Activated T-helper 1 cell treated with anti-CD3 and anti-CD28 coated beads, Interleukin-12 subunit alpha, Interleukin-12 subunit beta, Interleukin-2, Interleukin-4 antibody, amounts not matched to agents 30 ng/mL and 10 ng/mL and 1 ng/mL, durations not matched to agents 14 hours and 24 hours and 36 hours (primary cell): ENCODE results near the gene TMEM233. TPM values are rescaled to one million over a fixed set of nuclear protein-coding genes. Genes with fewer than 3 reads are reported as not detected.

ENCODE experiments used
- DNase-seq: peaks from one replicate; pipeline ENCODE4 v3.0.0; 2021; ENCODE audit warnings: low spot score
- H3K27ac Mint-ChIP-seq: one replicate; pipeline ENCODE4 v1.8.0; 2021; ENCODE audit warnings: mild to moderate bottlenecking, mixed read lengths
- H3K27me3 Mint-ChIP-seq: one replicate; pipeline ENCODE4 v1.8.0; 2022; ENCODE audit warnings: mild to moderate bottlenecking, moderate library complexity, mixed read lengths; ENCODE audit not compliant: insufficient read depth
- H3K36me3 Mint-ChIP-seq: one replicate; pipeline ENCODE4 v1.8.0; 2021; ENCODE audit warnings: low read depth, mixed read lengths
- H3K4me1 Mint-ChIP-seq: one replicate; pipeline ENCODE4 v1.8.0; 2021; ENCODE audit warnings: low read depth, mixed read lengths
- H3K4me3 Mint-ChIP-seq: one replicate; pipeline ENCODE4 v1.8.0; 2021; ENCODE audit warnings: mild to moderate bottlenecking, moderate library complexity, mixed read lengths
- H3K9me3 Mint-ChIP-seq: one replicate; pipeline ENCODE4 v1.8.0; 2021; ENCODE audit warnings: mixed read lengths
- intact Hi-C: fragments of 100-400 bp; cut with micrococcal nuclease; formaldehyde crosslinking; loops from one replicate; pipeline ENCODE4 v1.15.1; 2024
- total RNA-seq: library from RNA; stranded (reverse); gene quantifications from 2 replicates; pipeline ENCODE4 v1.2.3, GENCODE V29; 2022

TMEM233 gene
- total RNA-seq, 1 donor from 2014 or later, result not detected

GRCh38 chr12:119666900-119667576, 73.5 kb downstream of the TMEM233 start:
- intact Hi-C loops, result loop anchor here (1.0 to 5.0 kb wide), 4 partner anchors 210 to 1295 kb away; partner anchors contain the start of genes CIT and TAOK3
- DNase-seq, result no peak
- Mint-ChIP-seq H3K27me3 (peaks cover 5% of the 10 kb centered on the region), H3K36me3 (peaks cover 25% of the 10 kb centered on the region), H3K4me3 (peak overlapping the region; percentile 95), H3K9me3 (no peaks in the 10 kb centered on the region), H3K4me1 (peaks cover 42% of the 10 kb centered on the region), H3K27ac (peak overlapping the region; percentile 81)

DNA sequence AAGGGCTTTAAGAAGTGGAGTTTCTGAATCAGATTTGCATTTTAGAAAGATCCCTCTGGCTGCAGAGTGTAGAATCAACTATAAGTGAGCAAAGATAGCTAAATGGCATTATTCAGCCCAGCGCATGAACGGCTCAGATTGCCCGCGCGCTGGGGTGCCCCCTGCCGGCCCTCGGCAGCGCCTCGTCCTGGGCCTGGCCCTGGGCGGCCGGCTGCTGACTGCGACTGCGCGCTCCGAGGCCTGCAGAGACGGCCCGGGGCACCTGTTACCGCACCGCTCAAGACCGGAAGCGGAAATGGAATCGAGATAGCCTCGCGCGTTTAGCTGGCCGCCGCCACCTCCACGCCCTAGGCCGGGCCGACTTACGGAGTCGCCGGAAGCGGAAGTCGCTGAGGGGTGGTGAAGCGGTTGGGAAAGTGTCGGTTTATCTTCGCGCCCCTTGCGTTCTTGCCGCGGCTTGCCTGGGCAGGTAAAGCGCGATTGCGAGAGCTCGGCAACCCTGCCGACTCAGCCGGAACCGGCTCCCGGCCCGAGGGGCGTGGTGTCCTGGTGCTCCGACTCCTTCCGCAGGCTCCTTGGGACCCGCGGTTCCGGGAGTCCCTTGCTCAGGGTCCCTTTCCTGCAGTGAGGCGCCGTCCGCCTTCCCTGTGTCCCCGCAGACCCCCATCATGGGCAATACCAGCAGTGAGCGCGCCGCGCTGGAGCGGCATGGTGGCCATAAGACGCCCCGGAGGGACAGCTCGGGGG, 74.2 kb downstream of the TMEM233 start, which contains the start of gene PRKAB1:
TSS of gene PRKAB1 (plus strand) at position 557 of the 747 bp plus-strand sequence. CDS start at position 669, 112 bp downstream.
- peak within 1 kb of the TSS; percentile 95 for H3K4me3 Mint-ChIP-seq
- peaks cover 49% of the 10 kb centered on the region for H3K4me1 Mint-ChIP-seq
- intact Hi-C loops, result loop anchor here (1.0 to 5.0 kb wide), 4 partner anchors 210 to 1295 kb away; partner anchors contain the start of genes CIT and TAOK3
- peaks cover 32% of the 10 kb centered on the region for H3K36me3 Mint-ChIP-seq
- DNase-seq, result peak; percentile 96
- no peaks in the 10 kb centered on the region for H3K27me3 Mint-ChIP-seq
- H3K9me3 Mint-ChIP-seq, result no peaks in the 10 kb centered on the region
- peak within 1 kb of the TSS; percentile 82 for H3K27ac Mint-ChIP-seq

DNA sequence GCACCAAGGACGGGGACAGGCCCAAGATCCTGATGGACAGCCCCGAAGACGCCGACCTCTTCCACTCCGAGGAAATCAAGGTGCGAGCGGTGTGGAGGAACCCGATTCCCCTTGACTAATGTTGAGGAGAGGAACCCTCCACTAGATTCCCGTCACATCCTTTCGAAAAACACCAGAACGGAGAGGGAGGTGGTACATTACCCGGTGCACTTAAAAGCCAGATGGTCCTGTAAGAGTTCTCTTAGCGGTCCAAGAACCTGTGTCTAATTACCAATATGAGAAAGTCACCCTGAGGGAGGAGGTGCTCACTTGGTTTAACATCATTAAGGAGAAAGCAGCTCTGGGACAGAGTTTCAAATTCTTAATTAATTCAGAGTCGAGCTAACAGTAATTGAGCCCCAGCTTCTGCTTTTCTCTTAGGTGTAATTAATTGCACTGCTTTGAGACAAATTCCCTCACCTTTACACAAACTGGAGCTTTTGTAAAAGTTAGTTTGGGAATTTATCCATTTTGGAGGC, 74.8 kb downstream of the TMEM233 start:
- no peak for DNase-seq
- Mint-ChIP-seq H3K27ac (peak overlapping the region; percentile 82), H3K4me3 (peak overlapping the region; percentile 95), H3K27me3 (no peaks in the 10 kb centered on the region), H3K36me3 (peaks cover 38% of the 10 kb centered on the region), H3K9me3 (no peaks in the 10 kb centered on the region), H3K4me1 (peaks cover 56% of the 10 kb centered on the region)
- intact Hi-C loops, result loop anchor here (5.0 kb wide), 3 partner anchors 209 to 1296 kb away; partner anchors contain the start of genes CIT and TAOK3

- peak overlapping the region; percentile 80 for H3K27ac Mint-ChIP-seq
- intact Hi-C loops, result loop anchor here (5.0 kb wide), 3 partner anchors 207 to 1298 kb away; partner anchors contain the start of genes CIT and TAOK3
- peaks cover 71% of the 10 kb centered on the region for H3K4me1 Mint-ChIP-seq
- peaks cover 49% of the 10 kb centered on the region for H3K36me3 Mint-ChIP-seq
- H3K4me3 Mint-ChIP-seq, result peak overlapping the region; percentile 82
- no peaks in the 10 kb centered on the region for H3K27me3 Mint-ChIP-seq
- no peak for DNase-seq
- H3K9me3 Mint-ChIP-seq, result no peaks in the 10 kb centered on the region
Measured at GRCh38 chr12:119669744-119670472, 76.3 kb downstream of the TMEM233 start.

GRCh38 chr12:119671070-119671469, 77.5 kb downstream of the TMEM233 start:
- H3K9me3 Mint-ChIP-seq, result no peaks in the 10 kb centered on the region
- peak overlapping the region; percentile 80 for H3K27ac Mint-ChIP-seq
- peak overlapping the region; percentile 16 for H3K4me3 Mint-ChIP-seq
- no peak for DNase-seq
- peaks cover 70% of the 10 kb centered on the region for H3K4me1 Mint-ChIP-seq
- intact Hi-C loops, result no loop called here
- H3K36me3 Mint-ChIP-seq, result peaks cover 58% of the 10 kb centered on the region
- H3K27me3 Mint-ChIP-seq, result no peaks in the 10 kb centered on the region

- Mint-ChIP-seq H3K9me3 (no peaks in the 10 kb centered on the region), H3K27ac (peak overlapping the region; percentile 85), H3K27me3 (no peaks in the 10 kb centered on the region), H3K4me1 (peaks cover 58% of the 10 kb centered on the region), H3K36me3 (peaks cover 69% of the 10 kb centered on the region), H3K4me3 (no peak overlapping the region)
- intact Hi-C loops, result no loop called here
- DNase-seq, result no peak
Measured at GRCh38 chr12:119672194-119672593, 78.6 kb downstream of the TMEM233 start.

DNA sequence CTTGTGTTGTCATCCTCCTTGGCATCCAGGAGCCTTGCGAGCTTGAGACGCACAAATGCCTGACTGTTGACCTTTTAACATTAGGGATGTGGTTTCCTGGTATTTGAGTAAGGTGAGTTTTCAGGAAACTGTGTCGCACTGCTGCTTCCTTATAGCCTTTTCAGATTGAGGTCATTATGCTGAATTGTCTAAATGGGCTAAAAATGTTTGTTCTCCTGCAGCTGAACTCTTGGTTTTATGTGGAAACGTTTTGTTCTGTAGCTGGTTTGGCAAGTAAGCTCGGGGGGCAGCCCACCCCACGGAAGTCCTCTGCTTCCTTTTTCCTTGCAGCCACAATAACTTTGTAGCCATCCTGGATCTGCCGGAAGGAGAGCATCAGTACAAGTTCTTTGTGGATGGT, 80.1 kb downstream of the TMEM233 start:
- H3K27me3 Mint-ChIP-seq, result no peaks in the 10 kb centered on the region
- no peak for DNase-seq
- peak overlapping the region; percentile 85 for H3K27ac Mint-ChIP-seq
- peaks cover 55% of the 10 kb centered on the region for H3K4me1 Mint-ChIP-seq
- H3K4me3 Mint-ChIP-seq, result peak overlapping the region; percentile 63
- intact Hi-C loops, result no loop called here
- H3K36me3 Mint-ChIP-seq, result peaks cover 75% of the 10 kb centered on the region
- no peaks in the 10 kb centered on the region for H3K9me3 Mint-ChIP-seq

DNA sequence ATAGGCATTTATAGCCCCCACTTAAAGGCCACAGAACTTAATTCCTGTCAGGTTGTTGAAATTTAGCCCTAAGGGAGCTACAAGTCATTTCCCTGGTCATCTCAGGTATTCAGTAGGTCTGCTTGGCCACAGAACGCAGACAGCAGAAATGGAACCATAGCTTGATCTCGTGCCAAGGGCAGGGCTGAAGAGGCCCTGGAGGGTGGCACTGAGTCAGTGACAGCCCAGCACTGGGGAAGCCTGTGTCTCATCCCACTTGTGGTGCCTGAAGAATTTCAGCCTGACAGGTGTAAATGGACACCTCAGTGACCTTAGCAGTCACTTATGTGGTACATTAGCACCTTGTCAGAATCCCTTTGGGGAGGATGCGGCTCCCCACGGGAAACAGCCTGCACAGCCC, 81.0 kb downstream of the TMEM233 start:
- intact Hi-C loops, result no loop called here

DNA sequence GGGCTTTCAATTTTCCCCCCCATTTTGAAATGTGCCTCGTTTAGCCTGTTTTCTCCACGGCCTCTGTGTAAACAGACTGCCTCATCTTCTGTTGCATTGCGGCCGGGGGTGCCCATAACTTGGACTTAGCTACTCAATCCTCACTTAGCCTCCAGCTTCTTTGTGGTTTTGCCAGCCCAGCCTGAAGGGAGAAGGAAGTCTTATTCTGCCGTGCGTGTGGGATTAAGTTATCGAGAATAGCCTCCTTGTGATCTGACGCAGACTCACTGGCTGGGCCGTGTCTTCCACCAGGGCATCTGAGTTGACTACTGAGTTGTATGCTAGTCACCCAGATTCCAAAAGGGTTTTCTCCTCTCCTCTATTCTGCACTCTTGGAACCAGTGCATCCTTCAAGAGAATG, 82.4 kb downstream of the TMEM233 start:
- H3K4me3 Mint-ChIP-seq, result no peak overlapping the region
- intact Hi-C loops, result no loop called here
- no peaks in the 10 kb centered on the region for H3K9me3 Mint-ChIP-seq
- H3K27me3 Mint-ChIP-seq, result no peaks in the 10 kb centered on the region
- DNase-seq, result no peak
- peaks cover 78% of the 10 kb centered on the region for H3K36me3 Mint-ChIP-seq
- peaks cover 40% of the 10 kb centered on the region for H3K4me1 Mint-ChIP-seq
- no peak overlapping the region for H3K27ac Mint-ChIP-seq

More for the DNA sequence above, 81.0 kb downstream of the TMEM233 start:
- DNase-seq, result no peak
- H3K4me3 Mint-ChIP-seq, result no peak overlapping the region
- H3K9me3 Mint-ChIP-seq, result no peaks in the 10 kb centered on the region
- H3K4me1 Mint-ChIP-seq, result peaks cover 54% of the 10 kb centered on the region
- no peak overlapping the region for H3K27ac Mint-ChIP-seq
- peaks cover 81% of the 10 kb centered on the region for H3K36me3 Mint-ChIP-seq
- no peaks in the 10 kb centered on the region for H3K27me3 Mint-ChIP-seq

DNA sequence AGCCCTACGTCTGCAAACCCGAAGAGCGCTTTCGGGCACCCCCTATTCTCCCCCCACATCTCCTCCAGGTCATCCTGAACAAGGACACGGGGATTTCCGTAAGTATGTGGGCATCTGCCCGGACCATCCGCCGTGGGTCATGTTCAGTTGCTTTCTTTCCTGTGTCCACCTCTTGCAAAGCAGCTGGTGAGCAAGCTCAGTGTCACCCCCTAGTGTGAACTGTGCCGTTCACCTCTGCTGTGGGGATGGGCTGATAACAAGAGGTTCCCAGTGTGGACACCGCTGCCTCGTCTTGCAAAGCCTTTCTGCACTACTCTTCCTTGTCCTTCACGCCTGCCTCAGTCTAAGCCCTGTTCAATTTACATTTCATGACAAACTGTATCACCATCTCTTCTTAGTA, 83.0 kb downstream of the TMEM233 start:
- no peaks in the 10 kb centered on the region for H3K27me3 Mint-ChIP-seq
- H3K4me3 Mint-ChIP-seq, result no peak overlapping the region
- DNase-seq, result no peak
- H3K9me3 Mint-ChIP-seq, result no peaks in the 10 kb centered on the region
- H3K4me1 Mint-ChIP-seq, result peaks cover 34% of the 10 kb centered on the region
- H3K36me3 Mint-ChIP-seq, result peaks cover 73% of the 10 kb centered on the region
- peak overlapping the region; percentile 36 for H3K27ac Mint-ChIP-seq
- intact Hi-C loops, result no loop called here

GRCh38 chr12:119678459-119678858, 84.9 kb downstream of the TMEM233 start:
- Mint-ChIP-seq H3K36me3 (peaks cover 58% of the 10 kb centered on the region), H3K4me1 (peaks cover 34% of the 10 kb centered on the region), H3K27me3 (no peaks in the 10 kb centered on the region), H3K9me3 (no peaks in the 10 kb centered on the region), H3K4me3 (no peak overlapping the region), H3K27ac (no peak overlapping the region)
- DNase-seq, result no peak
- intact Hi-C loops, result no loop called here

GRCh38 chr12:119679081-119679480, 85.5 kb downstream of the TMEM233 start:
- no peak overlapping the region for H3K4me3 Mint-ChIP-seq
- intact Hi-C loops, result no loop called here
- H3K9me3 Mint-ChIP-seq, result no peaks in the 10 kb centered on the region
- no peak overlapping the region for H3K27ac Mint-ChIP-seq
- peaks cover 56% of the 10 kb centered on the region for H3K36me3 Mint-ChIP-seq
- no peak for DNase-seq
- H3K4me1 Mint-ChIP-seq, result peaks cover 33% of the 10 kb centered on the region
- H3K27me3 Mint-ChIP-seq, result no peaks in the 10 kb centered on the region
